ENCODE data around the gene ITIH4. TPM values are rescaled to one million over a fixed set of nuclear protein-coding genes. Genes with fewer than 3 reads are reported as not detected.

The ITIH4 gene
- total and polyA plus RNA-seq, 2 of the 13 experiments (the other 11 are each of a cell fraction or from before 2014, with no cell fraction given): 2.7 to 5.3 TPM

- Histone ChIP-seq H3K4me1 (ENCODE audit: insufficient read depth, low read length) (peaks cover 26% of the 10 kb centered on the region), H3K9me3 (ENCODE audit: low read length) (no peaks in the 10 kb centered on the region), H3K4me2 (ENCODE audit: low read depth, low read length) (no peak overlapping the region), H3K36me3 (replicated peaks in 1 of 2; ENCODE audit: control insufficient read depth in 1 of 2, insufficient read depth in 2 of 2, low read length in 2 of 2) (peaks cover 1 to 4% of the 10 kb centered on the region in 2 experiments; a peak in 2 of 5 replicates), H3K79me2 (ENCODE audit: insufficient read depth, low read length) (no peaks in the 10 kb centered on the region), H3K4me3 (replicated peaks in 1 of 3; ENCODE audit: insufficient read depth in 1 of 3, low read depth in 2 of 3, low read length in 3 of 3) (no peak overlapping the region), H3K27me3 (ENCODE audit: control insufficient read depth in 1 of 2, insufficient read depth in 2 of 2, low read length in 2 of 2) (no peaks in the 10 kb centered on the region), H2AFZ (ENCODE audit: low read length) (no peak overlapping the region), H3K27ac (ENCODE audit: extremely low read length, insufficient read depth, low read length) (no peak overlapping the region), H4K20me1 (ENCODE audit: insufficient read depth, low read length) (no peaks in the 10 kb centered on the region), H3K9ac (ENCODE audit: insufficient read depth, low read depth, low read length) (no peak overlapping the region)
- no TSS peak for BruUV-seq (replicated peaks)
- intact Hi-C loops (cut with micrococcal nuclease; ENCODE audit: unreplicated experiment) (no loop called here), in situ Hi-C loops (cut with HindIII; ENCODE audit: extremely low pct_ligation_motif_present, low pct_unique_long_range_greater_than_20kb) (no loop called here)
- ChIA-PET CTCF (ENCODE audit: low intra/inter-chr PET ratio, low total read pairs) (no interaction called here), POLR2A (no interaction called here)
- no peak for ATAC-seq
- FAIRE-seq: no peak
- DNase-seq (ENCODE audit: low spot score): no peak
- 90% methylated on average over 15 of the region's 15 CpGs for WGBS (ENCODE audit: low lambda C conversion rate)
- TF ChIP-seq ZNF282 (IDR thresholded peaks at IDR 0.05; ENCODE audit: partially characterized antibody) (no peak), TFAP4 (IDR thresholded peaks at IDR 0.05; ENCODE audit: borderline replicate concordance, low read depth) (no peak), NR2F6 (IDR thresholded peaks at IDR 0.05) (no peak), NR2F6 (CRISPR knock-in tag; IDR thresholded peaks at IDR 0.05) (no peak), DBP (CRISPR knock-in tag; IDR thresholded peaks at IDR 0.05; ENCODE audit: not compliant biosample characterization) (no peak), ONECUT2 (CRISPR knock-in tag; IDR thresholded peaks at IDR 0.05) (no peak), HMG20A (CRISPR knock-in tag; IDR thresholded peaks at IDR 0.05; ENCODE audit: borderline replicate concordance) (no peak), NFIB (CRISPR knock-in tag; IDR thresholded peaks at IDR 0.05; ENCODE audit: borderline replicate concordance) (no peak), TIGD3 (CRISPR knock-in tag; IDR thresholded peaks at IDR 0.05; ENCODE audit: borderline replicate concordance) (no peak), E2F2 (CRISPR knock-in tag; IDR thresholded peaks at IDR 0.05; ENCODE audit: borderline replicate concordance) (no peak), SNAPC2 (CRISPR knock-in tag; IDR thresholded peaks at IDR 0.05) (no peak), MAZ (IDR thresholded peaks at IDR 0.05; ENCODE audit: borderline replicate concordance, low read depth, low read length) (no peak), MAZ (CRISPR knock-in tag; IDR thresholded peaks at IDR 0.05; ENCODE audit: low read depth) (no peak), MTERF4 (CRISPR knock-in tag; IDR thresholded peaks at IDR 0.05) (no peak), DMAP1 (CRISPR knock-in tag; IDR thresholded peaks at IDR 0.05) (no peak), SAP130 (CRISPR knock-in tag; IDR thresholded peaks at IDR 0.05; ENCODE audit: low read depth) (no peak), E2F1 (CRISPR knock-in tag; IDR thresholded peaks at IDR 0.05) (no peak)
Measured at GRCh38 chr3:52846432-52846965, 16.0 kb upstream of the ITIH4 start.

All from HepG2 (cell line).